OCI-LY1 (cell line): Measurements from ENCODE around the gene HMG20B.
"Not testable (repeated sequence)": the region's sequence is repeated elsewhere in the genome, so short reads cannot be mapped to it uniquely, and the experiment has no call there.

Experiments
- CTCF ChIP-seq: fragments of 200-600 bp; sonication (generic), shearing (Covaris generic); IDR thresholded peaks from 2 replicates; pipeline ENCODE4 v1.5.1; 2017; ENCODE audit warnings: mild to moderate bottlenecking, antibody characterized with exemption, low read length, moderate library complexity, mixed read lengths
- EZH2 ChIP-seq: fragments of 200-600 bp; sonication (generic), shearing (Covaris generic); IDR thresholded peaks from 2 replicates; pipeline ENCODE4 v1.8.0; 2017; ENCODE audit warnings: borderline replicate concordance, mixed run types, mild to moderate bottlenecking, antibody characterized with exemption, low read length, moderate library complexity, mixed read lengths

GRCh38 chr19:3570042-3570441, 2.7 kb upstream of the HMG20B start:
- not testable (repeated sequence) for TF ChIP-seq CTCF, EZH2
